GM19438 (cell line): ENCODE measurements around the gene PCDHB7.
"Not testable (repeated sequence)": the region's sequence is repeated elsewhere in the genome, so short reads cannot be mapped to it uniquely, and the experiment has no call there.

Source experiments
- ATAC-seq: cut with Tn5 transposase; IDR thresholded peaks from one replicate; pipeline ENCODE4 v1.9.1; 2021; ENCODE audit warnings: low read depth; ENCODE audit not compliant: unreplicated experiment

PCDHB7 gene

GRCh38 chr5:141179876-141180275, 7.4 kb downstream of the PCDHB7 start:
- not testable (repeated sequence) for ATAC-seq

DNA sequence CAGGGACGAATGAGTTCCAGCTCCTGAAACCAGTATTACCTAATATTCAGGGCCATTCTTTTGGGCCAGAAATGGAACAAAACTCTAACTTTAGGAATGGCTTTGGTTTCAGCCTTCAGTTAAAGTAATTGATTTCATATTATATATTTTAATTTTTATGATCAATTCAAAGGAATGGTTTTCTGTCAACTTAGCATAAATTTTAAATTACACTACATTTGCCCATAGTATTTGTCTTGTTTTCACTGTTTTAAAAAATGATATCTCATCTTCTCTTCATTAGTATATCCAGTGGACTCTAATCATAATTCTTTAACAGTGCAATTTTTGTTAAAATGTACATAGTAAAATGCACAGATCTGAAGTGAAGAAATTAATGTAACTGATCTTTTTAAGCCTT, 7.9 kb downstream of the PCDHB7 start:
- ATAC-seq, result no peak

DNA sequence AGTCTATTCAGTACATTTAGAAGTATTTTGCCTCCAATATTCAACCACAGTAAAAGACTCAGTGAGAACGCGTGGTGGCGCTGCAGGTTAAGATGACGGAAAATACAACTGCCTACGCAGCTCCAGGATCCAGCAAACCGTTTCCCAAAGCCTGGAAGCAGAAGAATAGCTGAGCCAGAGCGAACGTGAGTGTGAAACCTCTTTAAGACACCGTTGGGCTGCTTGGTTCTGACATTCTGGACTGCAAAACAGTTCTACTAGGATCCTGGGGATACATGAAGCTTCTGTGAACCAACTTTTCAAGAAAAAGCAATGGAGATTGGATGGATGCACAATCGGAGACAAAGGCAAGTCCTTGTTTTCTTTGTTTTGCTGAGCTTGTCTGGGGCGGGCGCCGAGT, 9.8 kb downstream of the PCDHB7 start, which contains the start of gene PCDHB16:
TSS of gene PCDHB16 (plus strand) at position 140 of the 400 bp plus-strand sequence. CDS start at position 313, 173 bp downstream.
- no peak for ATAC-seq

DNA sequence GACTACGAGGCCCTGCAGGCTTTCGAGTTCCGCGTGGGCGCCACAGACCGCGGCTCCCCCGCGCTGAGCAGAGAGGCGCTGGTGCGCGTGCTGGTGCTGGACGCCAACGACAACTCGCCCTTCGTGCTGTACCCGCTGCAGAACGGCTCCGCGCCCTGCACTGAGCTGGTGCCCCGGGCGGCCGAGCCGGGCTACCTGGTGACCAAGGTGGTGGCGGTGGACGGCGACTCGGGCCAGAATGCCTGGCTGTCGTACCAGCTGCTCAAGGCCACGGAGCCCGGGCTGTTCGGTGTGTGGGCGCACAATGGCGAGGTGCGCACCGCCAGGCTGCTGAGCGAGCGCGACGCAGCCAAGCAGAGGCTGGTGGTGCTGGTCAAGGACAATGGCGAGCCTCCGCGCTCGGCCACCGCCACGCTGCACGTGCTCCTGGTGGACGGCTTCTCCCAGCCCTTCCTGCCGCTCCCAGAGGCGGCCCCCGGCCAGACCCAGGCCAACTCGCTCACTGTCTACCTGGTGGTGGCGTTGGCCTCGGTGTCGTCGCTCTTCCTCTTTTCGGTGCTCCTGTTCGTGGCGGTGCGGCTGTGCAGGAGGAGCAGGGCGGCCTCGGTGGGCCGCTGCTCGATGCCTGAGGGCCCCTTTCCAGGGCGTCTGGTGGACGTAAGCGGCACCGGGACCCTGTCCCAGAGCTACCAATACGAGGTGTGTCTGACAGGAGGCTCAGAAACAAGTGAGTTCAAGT, 11.8 kb downstream of the PCDHB7 start:
- not testable (repeated sequence) for ATAC-seq

GRCh38 chr5:141186897-141187512, 14.6 kb downstream of the PCDHB7 start, which contains the start of gene PCDHB9:
Gene PCDHB9 (plus strand): TSS chr5:141187161. CDS start chr5:141187319, 158 bp downstream.
- ATAC-seq, result no peak

DNA sequence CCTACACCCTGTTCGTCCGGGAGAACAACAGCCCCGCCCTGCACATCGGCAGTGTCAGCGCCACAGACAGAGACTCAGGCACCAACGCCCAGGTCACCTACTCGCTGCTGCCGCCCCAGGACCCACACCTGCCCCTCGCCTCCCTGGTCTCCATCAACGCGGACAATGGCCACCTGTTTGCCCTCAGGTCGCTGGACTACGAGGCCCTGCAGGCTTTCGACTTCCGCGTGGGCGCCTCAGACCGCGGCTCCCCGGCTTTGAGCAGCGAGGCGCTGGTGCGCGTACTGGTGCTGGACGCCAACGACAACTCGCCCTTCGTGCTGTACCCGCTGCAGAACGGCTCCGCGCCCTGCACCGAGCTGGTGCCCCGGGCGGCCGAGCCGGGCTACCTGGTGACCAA, 16.2 kb downstream of the PCDHB7 start:
- not testable (repeated sequence) for ATAC-seq

- not testable (repeated sequence) for ATAC-seq
Observed at GRCh38 chr5:141189131-141189530, 16.7 kb downstream of the PCDHB7 start.

GRCh38 chr5:141192110-141192725, 19.8 kb downstream of the PCDHB7 start, which contains the start of gene PCDHB10:
Gene PCDHB10 (plus strand): TSS chr5:141192353. CDS start chr5:141192553, 200 bp downstream.
- no peak for ATAC-seq

- ATAC-seq, result not testable (repeated sequence)
Observed at GRCh38 chr5:141194332-141194731, 21.9 kb downstream of the PCDHB7 start.

- no peak for ATAC-seq
Observed at GRCh38 chr5:141196363-141196762, 23.9 kb downstream of the PCDHB7 start.

GRCh38 chr5:141199359-141200235, 27.2 kb downstream of the PCDHB7 start, which contains the start of gene PCDHB11:
Gene PCDHB11 (plus strand): TSS chr5:141199627. CDS start chr5:141199775, 148 bp downstream.
- ATAC-seq, result no peak

- ATAC-seq, result not testable (repeated sequence)
Observed at GRCh38 chr5:141201126-141201525, 28.7 kb downstream of the PCDHB7 start.

DNA sequence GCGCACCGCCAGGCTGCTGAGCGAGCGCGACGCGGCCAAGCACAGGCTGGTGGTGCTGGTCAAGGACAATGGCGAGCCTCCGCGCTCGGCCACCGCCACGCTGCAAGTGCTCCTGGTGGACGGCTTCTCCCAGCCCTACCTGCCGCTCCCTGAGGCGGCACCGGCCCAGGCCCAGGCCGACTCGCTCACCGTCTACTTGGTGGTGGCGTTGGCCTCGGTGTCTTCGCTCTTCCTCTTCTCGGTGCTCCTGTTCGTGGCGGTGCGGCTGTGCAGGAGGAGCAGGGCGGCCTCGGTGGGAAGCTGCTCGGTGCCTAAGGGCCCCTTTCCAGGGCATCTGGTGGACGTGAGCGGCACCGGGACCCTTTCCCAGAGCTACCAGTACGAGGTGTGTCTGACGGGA, 29.2 kb downstream of the PCDHB7 start:
- ATAC-seq, result not testable (repeated sequence)

GRCh38 chr5:141208478-141208877, 36.0 kb downstream of the PCDHB7 start, which contains the start of gene PCDHB12:
Gene PCDHB12 (plus strand): TSS chr5:141208719. CDS start chr5:141208908, 189 bp downstream.
- ATAC-seq, result no peak

DNA sequence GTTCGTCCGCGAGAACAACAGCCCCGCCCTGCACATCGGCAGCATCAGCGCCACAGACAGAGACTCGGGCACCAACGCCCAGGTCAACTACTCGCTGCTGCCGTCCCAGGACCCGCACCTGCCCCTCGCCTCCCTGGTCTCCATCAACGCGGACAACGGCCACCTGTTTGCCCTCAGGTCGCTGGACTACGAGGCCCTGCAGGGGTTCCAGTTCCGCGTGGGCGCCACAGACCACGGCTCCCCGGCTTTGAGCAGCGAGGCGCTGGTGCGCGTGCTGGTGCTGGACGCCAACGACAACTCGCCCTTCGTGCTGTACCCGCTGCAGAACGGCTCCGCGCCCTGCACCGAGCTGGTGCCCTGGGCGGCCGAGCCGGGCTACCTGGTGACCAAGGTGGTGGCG, 37.8 kb downstream of the PCDHB7 start:
- ATAC-seq, result not testable (repeated sequence)

- not testable (repeated sequence) for ATAC-seq
Observed at GRCh38 chr5:141210849-141211248, 38.4 kb downstream of the PCDHB7 start.

- ATAC-seq, result not testable (repeated sequence)
Observed at GRCh38 chr5:141213656-141214339, 41.4 kb downstream of the PCDHB7 start, which contains the start of gene PCDHB13. Gene PCDHB13 (plus strand): TSS chr5:141213919. CDS start chr5:141214124, 205 bp downstream.

DNA sequence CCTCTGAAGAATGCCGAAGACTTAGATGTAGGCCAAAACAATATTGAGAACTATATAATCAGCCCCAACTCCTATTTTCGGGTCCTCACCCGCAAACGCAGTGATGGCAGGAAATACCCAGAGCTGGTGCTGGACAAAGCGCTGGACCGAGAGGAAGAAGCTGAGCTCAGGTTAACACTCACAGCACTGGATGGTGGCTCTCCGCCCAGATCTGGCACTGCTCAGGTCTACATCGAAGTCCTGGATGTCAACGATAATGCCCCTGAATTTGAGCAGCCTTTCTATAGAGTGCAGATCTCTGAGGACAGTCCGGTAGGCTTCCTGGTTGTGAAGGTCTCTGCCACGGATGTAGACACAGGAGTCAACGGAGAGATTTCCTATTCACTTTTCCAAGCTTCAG, 42.1 kb downstream of the PCDHB7 start:
- ATAC-seq, result not testable (repeated sequence)

DNA sequence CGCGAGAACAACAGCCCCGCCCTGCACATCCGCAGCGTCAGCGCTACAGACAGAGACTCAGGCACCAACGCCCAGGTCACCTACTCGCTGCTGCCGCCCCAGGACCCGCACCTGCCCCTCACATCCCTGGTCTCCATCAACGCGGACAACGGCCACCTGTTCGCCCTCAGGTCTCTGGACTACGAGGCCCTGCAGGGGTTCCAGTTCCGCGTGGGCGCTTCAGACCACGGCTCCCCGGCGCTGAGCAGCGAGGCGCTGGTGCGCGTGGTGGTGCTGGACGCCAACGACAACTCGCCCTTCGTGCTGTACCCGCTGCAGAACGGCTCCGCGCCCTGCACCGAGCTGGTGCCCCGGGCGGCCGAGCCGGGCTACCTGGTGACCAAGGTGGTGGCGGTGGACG, 43.1 kb downstream of the PCDHB7 start:
- ATAC-seq, result not testable (repeated sequence)
